ENCODE data around the gene MATK.

Gene MATK

DNA sequence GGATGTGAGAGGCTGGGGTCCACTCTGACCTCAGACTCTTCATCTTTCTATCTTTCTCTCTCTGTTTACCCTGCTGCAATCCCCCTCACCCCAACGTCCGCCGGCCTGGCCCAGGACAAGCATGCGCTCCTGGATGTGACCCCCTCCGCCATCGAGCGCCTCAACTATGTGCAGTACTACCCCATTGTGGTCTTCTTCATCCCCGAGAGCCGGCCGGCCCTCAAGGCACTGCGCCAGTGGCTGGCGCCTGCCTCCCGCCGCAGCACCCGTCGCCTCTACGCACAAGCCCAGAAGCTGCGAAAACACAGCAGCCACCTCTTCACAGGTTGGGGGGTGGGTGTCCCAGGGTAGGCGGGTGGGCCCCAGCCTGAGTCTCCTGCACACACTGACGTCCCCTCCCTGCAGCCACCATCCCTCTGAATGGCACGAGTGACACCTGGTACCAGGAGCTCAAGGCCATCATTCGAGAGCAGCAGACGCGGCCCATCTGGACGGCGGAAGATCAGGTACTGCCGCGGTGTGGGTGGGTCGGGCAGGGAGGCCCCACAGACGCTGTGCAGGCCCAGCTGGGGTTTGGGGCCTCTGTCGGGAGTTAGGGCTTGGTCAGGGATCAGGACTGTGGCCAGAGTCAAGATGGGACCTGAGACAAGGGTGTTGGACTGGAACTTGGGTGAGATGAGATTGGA lies 39.7 kb downstream of the MATK start:
- no peak for FAIRE-seq

DNA sequence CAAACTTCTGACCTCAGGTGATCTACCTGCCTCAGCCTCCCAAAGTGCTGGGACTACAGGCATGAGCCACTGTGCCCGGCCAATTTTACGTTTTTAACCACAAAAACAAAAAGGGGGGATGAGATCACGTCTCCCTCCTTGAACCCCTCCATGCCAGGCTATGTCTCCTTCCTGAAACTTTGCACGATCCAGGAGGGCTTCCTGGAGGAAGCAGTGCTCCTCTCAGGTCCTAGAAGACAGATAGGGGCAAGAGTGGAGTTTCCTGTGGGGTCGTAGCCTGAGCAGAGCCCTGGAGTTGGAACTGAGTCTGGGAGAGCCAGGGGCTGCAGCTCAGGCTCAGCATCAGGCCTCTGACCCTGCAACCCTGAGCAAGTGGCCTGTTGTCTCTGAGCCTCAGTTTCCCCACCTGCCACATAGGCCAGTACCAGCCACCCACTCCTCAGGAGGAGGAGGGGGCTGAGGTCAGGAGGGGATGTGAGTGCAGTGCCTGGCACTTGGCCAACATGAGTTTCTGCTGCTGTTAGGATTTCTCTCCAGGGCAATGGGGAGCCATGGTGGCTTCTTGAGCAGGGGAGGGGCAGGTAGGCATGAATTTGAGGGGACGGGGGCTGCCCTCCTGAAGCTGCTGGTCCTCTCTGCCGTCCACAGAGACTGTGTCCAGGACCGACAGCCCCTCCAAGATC lies 40.7 kb downstream of the MATK start:
- no peak for FAIRE-seq

DNA sequence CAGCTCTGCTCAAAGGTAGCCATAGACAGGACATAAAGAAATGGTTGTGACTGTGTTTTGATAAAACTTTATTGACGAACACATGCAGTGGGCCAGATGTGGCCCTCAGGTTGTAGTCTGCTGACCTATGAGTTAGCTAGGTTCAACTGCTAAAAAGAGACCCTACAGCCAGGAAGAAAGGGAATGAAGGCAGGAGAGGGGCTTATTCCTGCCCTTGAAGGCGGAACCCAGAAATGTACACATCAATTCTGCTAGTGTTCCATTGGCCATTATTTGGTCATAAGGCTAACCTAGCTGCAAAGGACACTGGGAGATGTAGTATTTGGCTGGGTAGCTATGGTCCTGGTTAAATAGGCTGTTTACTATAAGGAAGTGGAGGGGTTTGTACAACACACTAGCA lies 42.7 kb downstream of the MATK start:
- FAIRE-seq = no peak

DNA sequence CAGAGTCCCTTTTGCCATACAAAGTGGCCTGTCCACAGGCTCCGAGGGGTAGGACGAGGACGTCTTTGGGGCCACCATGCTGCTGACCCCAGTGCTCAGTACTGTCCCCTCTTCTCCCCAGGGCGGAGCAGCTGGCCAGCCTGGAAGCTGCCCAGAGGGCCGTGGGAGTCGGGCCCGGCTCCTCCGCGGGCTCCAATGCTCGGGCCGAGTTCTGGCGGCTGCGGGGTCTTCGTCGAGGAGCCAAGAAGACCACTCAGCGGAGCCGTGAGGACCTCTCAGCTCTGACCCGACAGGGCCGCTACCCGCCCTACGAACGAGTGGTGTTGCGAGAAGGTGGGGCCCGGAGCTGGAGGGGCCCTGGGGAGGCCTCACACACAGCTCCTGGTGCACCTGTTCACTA lies 45.8 kb downstream of the MATK start:
- no peak for FAIRE-seq

DNA sequence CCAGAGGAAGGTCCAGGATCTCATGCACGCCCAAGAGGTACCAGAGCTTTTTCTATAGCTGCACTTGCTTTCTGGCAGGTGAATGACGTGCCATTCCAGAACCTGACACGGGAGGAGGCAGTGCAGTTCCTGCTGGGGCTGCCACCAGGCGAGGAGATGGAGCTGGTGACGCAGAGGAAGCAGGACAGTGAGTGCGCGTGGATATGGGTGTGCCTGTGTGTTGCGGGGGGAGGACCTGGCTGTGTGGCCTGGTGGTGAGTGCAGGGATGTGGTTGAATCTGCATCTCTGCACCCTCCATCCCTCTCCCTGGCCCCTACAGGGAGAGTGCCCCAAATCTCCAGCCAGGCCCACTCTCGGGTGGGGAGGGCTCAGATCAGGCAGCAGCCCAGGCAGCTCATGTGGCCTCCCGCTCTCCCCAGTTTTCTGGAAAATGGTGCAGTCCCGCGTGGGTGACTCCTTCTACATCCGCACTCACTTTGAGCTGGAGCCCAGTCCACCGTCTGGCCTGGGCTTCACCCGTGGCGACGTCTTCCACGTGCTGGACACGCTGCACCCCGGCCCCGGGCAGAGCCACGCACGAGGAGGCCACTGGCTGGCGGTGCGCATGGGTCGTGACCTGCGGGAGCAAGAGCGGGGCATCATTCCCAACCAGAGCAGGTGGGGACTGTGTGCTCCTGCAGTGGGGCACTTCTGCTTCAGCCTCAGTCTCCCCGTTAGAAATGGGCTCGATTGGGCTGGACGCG lies 47.5 kb downstream of the MATK start:
- FAIRE-seq = no peak

DNA sequence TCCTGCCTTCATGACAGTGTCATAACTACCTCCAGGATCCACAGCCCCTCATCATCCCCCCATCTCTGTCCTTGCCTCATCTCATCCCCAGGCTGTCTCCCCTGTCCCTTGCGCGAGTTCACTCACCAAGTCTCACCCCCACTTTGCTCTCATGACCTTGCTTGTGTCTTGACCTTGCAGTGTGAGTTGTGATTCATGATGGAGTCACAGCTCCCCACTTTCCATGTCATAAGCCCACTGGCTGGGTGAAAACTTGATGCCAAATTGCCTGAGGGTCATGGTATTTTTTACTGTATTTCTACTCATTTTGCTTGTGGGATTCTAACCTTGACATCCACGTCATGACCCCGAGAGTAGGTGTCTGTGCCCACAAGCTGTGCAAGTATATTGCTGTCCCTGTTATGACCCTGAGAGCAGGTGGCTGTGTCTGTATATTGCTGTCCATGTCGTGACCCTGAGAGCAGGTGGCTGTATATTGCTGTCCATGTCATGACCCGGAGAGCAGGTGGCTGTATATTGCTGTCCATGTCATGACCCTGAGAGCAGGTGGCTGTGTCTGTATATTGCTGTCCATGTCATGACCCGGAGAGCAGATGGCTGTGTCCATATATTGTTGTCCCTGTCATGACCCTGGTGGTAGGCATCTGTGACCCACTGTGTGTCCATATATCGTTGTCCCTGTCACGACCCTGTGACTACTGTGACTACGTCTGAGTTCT lies 48.5 kb downstream of the MATK start:
- FAIRE-seq = no peak

DNA sequence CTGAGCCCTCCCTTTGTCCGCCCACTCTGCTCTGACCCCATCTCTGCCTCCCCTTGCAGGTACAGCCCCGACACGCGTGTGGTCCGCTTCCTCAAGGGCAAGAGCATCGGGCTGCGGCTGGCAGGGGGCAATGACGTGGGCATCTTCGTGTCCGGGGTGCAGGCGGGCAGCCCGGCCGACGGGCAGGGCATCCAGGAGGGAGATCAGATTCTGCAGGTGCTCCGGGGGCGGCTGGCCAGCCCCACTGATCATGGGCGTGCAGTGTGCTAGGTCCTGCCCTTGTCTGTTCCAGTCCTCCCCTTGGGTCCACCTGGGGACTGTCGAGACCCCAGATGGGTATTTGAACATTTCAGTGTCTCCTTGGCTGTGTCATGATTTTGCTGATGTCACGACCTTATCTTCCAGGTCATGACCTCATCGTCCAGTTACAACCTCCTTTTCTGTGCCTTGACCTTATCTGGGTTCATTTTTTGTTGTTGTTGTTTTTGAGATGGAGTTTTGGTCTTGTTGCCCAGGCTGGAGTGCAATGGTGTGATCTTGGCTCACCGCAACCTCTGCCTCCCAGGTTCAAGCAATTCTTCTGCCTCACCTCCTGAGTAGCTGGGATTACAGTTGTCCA lies 50.0 kb downstream of the MATK start:
- no peak for FAIRE-seq

DNA sequence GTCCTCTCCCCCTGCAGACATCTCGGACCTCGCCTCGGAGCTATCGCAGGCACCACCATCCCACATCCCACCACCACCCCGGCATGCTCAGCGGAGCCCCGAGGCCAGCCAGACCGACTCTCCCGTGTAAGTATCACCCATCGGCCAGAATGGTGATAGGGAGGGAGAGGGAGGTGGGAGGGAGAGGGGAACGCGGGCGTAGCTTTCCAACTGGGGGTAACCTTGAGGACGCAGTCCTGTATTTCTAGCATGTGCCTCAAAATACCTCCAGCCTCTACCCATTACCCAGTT lies 51.9 kb downstream of the MATK start:
- no peak for FAIRE-seq

DNA sequence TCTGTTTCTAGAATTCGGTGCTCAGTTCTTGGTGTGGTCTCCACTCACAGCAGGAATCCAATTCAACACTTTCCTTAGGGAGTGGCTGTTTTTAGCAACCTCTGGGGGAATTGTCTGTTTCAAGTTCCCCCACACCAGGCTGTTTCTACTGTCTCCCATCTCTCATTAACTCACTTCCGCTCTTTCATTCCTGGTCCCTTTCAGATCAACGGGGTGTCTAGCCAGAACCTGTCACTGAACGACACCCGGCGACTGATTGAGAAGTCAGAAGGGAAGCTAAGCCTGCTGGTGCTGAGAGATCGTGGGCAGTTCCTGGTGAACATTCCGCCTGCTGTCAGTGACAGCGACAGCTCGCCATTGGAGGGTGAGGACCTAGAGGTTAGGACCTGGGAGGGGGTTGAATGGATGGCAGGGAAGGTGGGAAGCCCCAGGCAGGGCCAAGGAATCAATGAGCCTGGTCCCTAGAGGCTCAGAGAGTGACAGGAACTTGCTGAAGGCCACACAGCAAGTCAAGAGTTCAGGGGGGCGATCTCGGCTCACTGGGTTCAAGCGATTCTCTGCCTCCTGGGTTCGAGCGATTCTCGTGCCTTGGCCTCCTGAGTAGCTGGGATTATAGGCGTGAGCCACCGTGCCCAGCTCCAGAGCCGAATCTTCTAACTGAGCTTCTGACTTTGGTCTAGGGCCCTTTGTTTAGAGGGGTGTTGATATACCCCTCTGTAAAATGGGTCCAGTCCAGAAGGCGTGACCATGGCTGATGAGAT lies 52.5 kb downstream of the MATK start:
- FAIRE-seq = no peak

DNA sequence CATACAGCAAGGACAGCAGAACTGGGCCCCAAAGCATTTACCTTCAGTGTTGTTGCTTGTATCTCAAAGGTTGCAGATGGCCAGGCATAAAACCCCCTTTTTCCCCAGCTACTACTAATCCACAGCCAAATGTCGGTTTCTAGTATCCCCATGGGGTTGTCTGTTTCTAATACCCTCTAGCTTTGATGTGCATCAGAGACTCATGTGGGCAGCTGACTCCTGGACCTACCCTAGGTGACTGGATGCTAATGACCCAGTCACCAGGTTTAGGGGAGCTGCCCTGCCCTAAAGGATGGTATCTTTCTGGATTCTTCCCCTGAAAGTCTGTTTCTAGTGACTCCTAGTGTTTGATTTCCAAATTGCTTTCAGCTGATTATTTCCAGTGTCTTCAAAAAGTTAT lies 54.1 kb downstream of the MATK start:
- FAIRE-seq = no peak

DNA sequence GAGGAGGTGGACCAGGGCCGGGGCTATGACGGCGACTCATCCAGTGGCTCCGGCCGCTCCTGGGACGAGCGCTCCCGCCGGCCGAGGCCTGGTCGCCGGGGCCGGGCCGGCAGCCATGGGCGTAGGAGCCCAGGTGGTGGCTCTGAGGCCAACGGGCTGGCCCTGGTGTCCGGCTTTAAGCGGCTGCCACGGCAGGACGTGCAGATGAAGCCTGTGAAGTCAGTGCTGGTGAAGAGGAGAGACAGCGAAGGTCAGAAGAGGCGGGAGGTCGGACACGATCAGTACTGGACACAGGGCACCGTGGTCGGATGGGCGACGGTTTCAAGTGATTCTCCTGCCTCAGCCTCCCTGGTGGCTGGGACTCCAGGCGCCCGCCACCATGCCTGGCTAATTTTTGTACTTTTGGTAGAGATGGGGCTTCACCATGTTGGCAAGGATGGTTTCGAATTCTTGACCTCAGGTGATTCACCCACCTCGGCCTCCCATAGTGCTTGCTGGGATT lies 55.7 kb downstream of the MATK start:
- FAIRE-seq = no peak
